HG03175 (cell line): Measurements from ENCODE around the gene TRIM69.
"Not testable (repeated sequence)": the region's sequence is repeated elsewhere in the genome, so short reads cannot be mapped to it uniquely, and the experiment has no call there.

ENCODE experiments used
- ATAC-seq: cut with Tn5 transposase; IDR thresholded peaks from one replicate; pipeline ENCODE4 v1.9.1; 2021; ENCODE audit warnings: mild to moderate bottlenecking, moderate library complexity; ENCODE audit not compliant: unreplicated experiment

Gene TRIM69

GRCh38 chr15:44735482-44736180 is 697 bp upstream of the TRIM69 start:
- peak; percentile 52 for ATAC-seq

GRCh38 chr15:44738340-44738984 is 2.1 kb downstream of the TRIM69 start:
- ATAC-seq: no peak

GRCh38 chr15:44739222-44739847 is 3.0 kb downstream of the TRIM69 start:
- ATAC-seq: not testable (repeated sequence)

- ATAC-seq: not testable (repeated sequence)
These were observed 7.1 kb downstream of the TRIM69 start for GRCh38 chr15:44743454-44743853.

GRCh38 chr15:44753345-44753744 is 17.0 kb downstream of the TRIM69 start:
- no peak for ATAC-seq

- ATAC-seq: no peak
These were observed 26.9 kb downstream of the TRIM69 start for GRCh38 chr15:44763187-44763586.

GRCh38 chr15:44763848-44764247 is 27.5 kb downstream of the TRIM69 start:
- no peak for ATAC-seq

- ATAC-seq: no peak
These were observed 28.7 kb downstream of the TRIM69 start for GRCh38 chr15:44765036-44765435.

GRCh38 chr15:44769521-44769920 is 33.2 kb downstream of the TRIM69 start:
- ATAC-seq: no peak

- ATAC-seq: not testable (repeated sequence)
These were observed 34.4 kb downstream of the TRIM69 start for GRCh38 chr15:44770715-44771114.

GRCh38 chr15:44775953-44776352 is 39.6 kb downstream of the TRIM69 start:
- ATAC-seq: no peak

- ATAC-seq: no peak
These were observed 43.4 kb downstream of the TRIM69 start for GRCh38 chr15:44779761-44780160.

- no peak for ATAC-seq
These were observed 44.3 kb downstream of the TRIM69 start for GRCh38 chr15:44780608-44781007.

GRCh38 chr15:44781128-44781810 is 44.9 kb downstream of the TRIM69 start:
- ATAC-seq: no peak

- ATAC-seq: no peak
These were observed 46.2 kb downstream of the TRIM69 start for GRCh38 chr15:44782516-44782915.

GRCh38 chr15:44784918-44785274 is 48.6 kb downstream of the TRIM69 start:
- not testable (repeated sequence) for ATAC-seq

GRCh38 chr15:44788748-44789147 is 52.4 kb downstream of the TRIM69 start:
- ATAC-seq: no peak

- no peak for ATAC-seq
These were observed 53.9 kb downstream of the TRIM69 start for GRCh38 chr15:44790215-44790614.

- ATAC-seq: no peak
These were observed 54.3 kb downstream of the TRIM69 start for GRCh38 chr15:44790656-44791055.

- no peak for ATAC-seq
These were observed 56.4 kb downstream of the TRIM69 start for GRCh38 chr15:44792715-44793114.

GRCh38 chr15:44794072-44794471 is 57.7 kb downstream of the TRIM69 start:
- ATAC-seq: no peak

GRCh38 chr15:44796508-44796907 is 60.2 kb downstream of the TRIM69 start:
- no peak for ATAC-seq
